ENCODE results near the gene RBP3.

GRCh38 chr10:47339759-47340607 is 8.2 kb upstream of the RBP3 start:
- no peak for TF ChIP-seq CTCF (IDR thresholded peaks at IDR 0.05)
- TF ChIP-seq POLR2A (IDR thresholded peaks at IDR 0.05) = no peak
- no peak for TF ChIP-seq EP300 (IDR thresholded peaks at IDR 0.05)

All from ovary (tissue), 3 donors.